ENCODE data around the gene CFAP61.

The CFAP61 gene

DNA sequence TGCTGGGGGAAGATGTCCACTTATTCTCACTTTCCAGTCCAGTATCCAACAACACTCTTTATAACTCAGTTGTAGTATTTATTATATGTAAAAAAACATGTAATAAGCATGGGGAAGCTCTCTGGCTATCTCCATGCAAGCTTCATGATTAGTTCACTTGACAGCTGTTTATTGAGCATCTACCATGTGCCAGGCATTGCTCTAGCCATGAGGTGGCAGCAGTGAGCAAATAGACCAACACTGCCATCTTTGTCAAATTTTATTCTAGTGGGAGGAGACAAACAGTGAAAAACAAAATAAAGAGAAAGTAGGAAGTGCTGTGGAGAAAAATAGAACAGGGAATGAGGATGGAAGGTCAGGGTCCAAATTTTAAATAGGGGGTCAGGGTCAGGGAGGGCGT is 131.8 kb downstream of the CFAP61 start:
- DNase-seq (ENCODE audit: low spot score) (no peak), ATAC-seq (ENCODE audit: low read depth) (no peak)
- no peaks in the 10 kb centered on the region for H3K9me3 ChIP-seq (ENCODE audit: severe bottlenecking)
- no peaks in the 10 kb centered on the region for H3K4me1 ChIP-seq (ENCODE audit: insufficient read depth, poor library complexity, severe bottlenecking)
- TF ChIP-seq, protein P1, sequence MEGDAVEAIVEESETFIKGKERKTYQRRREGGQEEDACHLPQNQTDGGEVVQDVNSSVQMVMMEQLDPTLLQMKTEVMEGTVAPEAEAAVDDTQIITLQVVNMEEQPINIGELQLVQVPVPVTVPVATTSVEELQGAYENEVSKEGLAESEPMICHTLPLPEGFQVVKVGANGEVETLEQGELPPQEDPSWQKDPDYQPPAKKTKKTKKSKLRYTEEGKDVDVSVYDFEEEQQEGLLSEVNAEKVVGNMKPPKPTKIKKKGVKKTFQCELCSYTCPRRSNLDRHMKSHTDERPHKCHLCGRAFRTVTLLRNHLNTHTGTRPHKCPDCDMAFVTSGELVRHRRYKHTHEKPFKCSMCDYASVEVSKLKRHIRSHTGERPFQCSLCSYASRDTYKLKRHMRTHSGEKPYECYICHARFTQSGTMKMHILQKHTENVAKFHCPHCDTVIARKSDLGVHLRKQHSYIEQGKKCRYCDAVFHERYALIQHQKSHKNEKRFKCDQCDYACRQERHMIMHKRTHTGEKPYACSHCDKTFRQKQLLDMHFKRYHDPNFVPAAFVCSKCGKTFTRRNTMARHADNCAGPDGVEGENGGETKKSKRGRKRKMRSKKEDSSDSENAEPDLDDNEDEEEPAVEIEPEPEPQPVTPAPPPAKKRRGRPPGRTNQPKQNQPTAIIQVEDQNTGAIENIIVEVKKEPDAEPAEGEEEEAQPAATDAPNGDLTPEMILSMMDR (IDR thresholded peaks at IDR 0.05; ENCODE audit: poor library complexity, severe bottlenecking) = peak; percentile 26
- no peaks in the 10 kb centered on the region for H3K27me3 ChIP-seq (ENCODE audit: insufficient read depth, poor library complexity, severe bottlenecking)
- H3K27ac ChIP-seq (ENCODE audit: poor library complexity, severe bottlenecking) = no peak overlapping the region
- H3K4me3 ChIP-seq (ENCODE audit: severe bottlenecking) = no peak overlapping the region
- H3K36me3 ChIP-seq (ENCODE audit: low read depth) = no peaks in the 10 kb centered on the region

- TF ChIP-seq, protein P1 (IDR thresholded peaks at IDR 0.05; ENCODE audit: poor library complexity, severe bottlenecking) = no peak
- Histone ChIP-seq H3K27me3 (ENCODE audit: insufficient read depth, poor library complexity, severe bottlenecking) (no peaks in the 10 kb centered on the region), H3K27ac (ENCODE audit: poor library complexity, severe bottlenecking) (no peak overlapping the region), H3K9me3 (ENCODE audit: severe bottlenecking) (no peaks in the 10 kb centered on the region), H3K36me3 (ENCODE audit: low read depth) (no peaks in the 10 kb centered on the region), H3K4me1 (ENCODE audit: insufficient read depth, poor library complexity, severe bottlenecking) (no peaks in the 10 kb centered on the region), H3K4me3 (ENCODE audit: severe bottlenecking) (no peak overlapping the region)
- DNase-seq (ENCODE audit: low spot score) (no peak), ATAC-seq (ENCODE audit: low read depth) (no peak)
These were observed 132.4 kb downstream of the CFAP61 start for GRCh38 chr20:20184706-20185105.

DNA sequence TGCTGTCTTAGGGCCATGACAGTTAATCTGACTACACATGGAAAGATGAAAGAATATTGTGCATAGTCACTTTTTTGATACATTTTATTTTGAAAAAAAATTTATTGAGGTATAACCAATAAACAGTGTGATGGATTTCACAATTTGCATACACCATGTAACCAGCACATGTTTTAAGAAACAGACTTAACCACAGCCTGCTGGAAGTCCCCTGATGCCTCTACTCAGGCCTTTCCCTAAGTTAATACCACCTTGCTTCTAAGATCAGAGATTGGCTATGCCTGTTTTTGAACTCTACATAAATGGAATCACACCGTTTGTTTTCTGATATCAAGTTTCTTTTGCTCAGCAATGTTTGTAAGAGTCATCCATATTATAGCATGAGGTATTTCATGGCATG is 136.3 kb downstream of the CFAP61 start:
- DNase-seq (ENCODE audit: low spot score) (no peak), ATAC-seq (ENCODE audit: low read depth) (no peak)
- TF ChIP-seq, protein P1 (IDR thresholded peaks at IDR 0.05; ENCODE audit: poor library complexity, severe bottlenecking) = no peak
- no peaks in the 10 kb centered on the region for H3K4me1 ChIP-seq (ENCODE audit: insufficient read depth, poor library complexity, severe bottlenecking)
- no peak overlapping the region for H3K4me3 ChIP-seq (ENCODE audit: severe bottlenecking)
- H3K36me3 ChIP-seq (ENCODE audit: low read depth) = no peaks in the 10 kb centered on the region
- H3K27ac ChIP-seq (ENCODE audit: poor library complexity, severe bottlenecking) = no peak overlapping the region
- H3K27me3 ChIP-seq (ENCODE audit: insufficient read depth, poor library complexity, severe bottlenecking) = no peaks in the 10 kb centered on the region
- H3K9me3 ChIP-seq (ENCODE audit: severe bottlenecking) = no peaks in the 10 kb centered on the region

- Histone ChIP-seq H3K27me3 (ENCODE audit: insufficient read depth, poor library complexity, severe bottlenecking) (no peaks in the 10 kb centered on the region), H3K36me3 (ENCODE audit: low read depth) (no peaks in the 10 kb centered on the region), H3K27ac (ENCODE audit: poor library complexity, severe bottlenecking) (no peak overlapping the region), H3K4me1 (ENCODE audit: insufficient read depth, poor library complexity, severe bottlenecking) (no peaks in the 10 kb centered on the region), H3K9me3 (ENCODE audit: severe bottlenecking) (no peaks in the 10 kb centered on the region), H3K4me3 (ENCODE audit: severe bottlenecking) (no peak overlapping the region)
- TF ChIP-seq, protein P1 (IDR thresholded peaks at IDR 0.05; ENCODE audit: poor library complexity, severe bottlenecking) = no peak
- DNase-seq (ENCODE audit: low spot score) = no peak
- ATAC-seq (ENCODE audit: low read depth) = no peak
These were observed 140.0 kb downstream of the CFAP61 start for GRCh38 chr20:20192366-20192765.

GRCh38 chr20:20195021-20195705 is 142.8 kb downstream of the CFAP61 start:
- Histone ChIP-seq H3K4me3 (ENCODE audit: severe bottlenecking) (no peak overlapping the region), H3K36me3 (ENCODE audit: low read depth) (no peaks in the 10 kb centered on the region), H3K4me1 (ENCODE audit: insufficient read depth, poor library complexity, severe bottlenecking) (no peaks in the 10 kb centered on the region), H3K9me3 (ENCODE audit: severe bottlenecking) (no peaks in the 10 kb centered on the region), H3K27me3 (ENCODE audit: insufficient read depth, poor library complexity, severe bottlenecking) (peaks cover 5% of the 10 kb centered on the region), H3K27ac (ENCODE audit: poor library complexity, severe bottlenecking) (no peak overlapping the region)
- DNase-seq (ENCODE audit: low spot score) (no peak), ATAC-seq (ENCODE audit: low read depth) (no peak)
- TF ChIP-seq, protein P1 (IDR thresholded peaks at IDR 0.05; ENCODE audit: poor library complexity, severe bottlenecking) = no peak
